Ureter (tissue), 1 donor: ENCODE results near the gene PCCA. TPM values are rescaled to one million over a fixed set of nuclear protein-coding genes. Genes with fewer than 3 reads are reported as not detected.

Experiments used
- DNase-seq: peaks from one replicate; pipeline ENCODE4 v3.0.0-alpha.2; 2020; ENCODE audit warnings: low spot score
- total RNA-seq: library from RNA; stranded (reverse); gene quantifications from one replicate; pipeline ENCODE4 v1.2.4, GENCODE V29; 2023
- donor health status: DM: yes; HTN: yes; CAD: no.

The PCCA gene
- total RNA-seq, 1 donor from 2014 or later: 87.4 TPM

DNA sequence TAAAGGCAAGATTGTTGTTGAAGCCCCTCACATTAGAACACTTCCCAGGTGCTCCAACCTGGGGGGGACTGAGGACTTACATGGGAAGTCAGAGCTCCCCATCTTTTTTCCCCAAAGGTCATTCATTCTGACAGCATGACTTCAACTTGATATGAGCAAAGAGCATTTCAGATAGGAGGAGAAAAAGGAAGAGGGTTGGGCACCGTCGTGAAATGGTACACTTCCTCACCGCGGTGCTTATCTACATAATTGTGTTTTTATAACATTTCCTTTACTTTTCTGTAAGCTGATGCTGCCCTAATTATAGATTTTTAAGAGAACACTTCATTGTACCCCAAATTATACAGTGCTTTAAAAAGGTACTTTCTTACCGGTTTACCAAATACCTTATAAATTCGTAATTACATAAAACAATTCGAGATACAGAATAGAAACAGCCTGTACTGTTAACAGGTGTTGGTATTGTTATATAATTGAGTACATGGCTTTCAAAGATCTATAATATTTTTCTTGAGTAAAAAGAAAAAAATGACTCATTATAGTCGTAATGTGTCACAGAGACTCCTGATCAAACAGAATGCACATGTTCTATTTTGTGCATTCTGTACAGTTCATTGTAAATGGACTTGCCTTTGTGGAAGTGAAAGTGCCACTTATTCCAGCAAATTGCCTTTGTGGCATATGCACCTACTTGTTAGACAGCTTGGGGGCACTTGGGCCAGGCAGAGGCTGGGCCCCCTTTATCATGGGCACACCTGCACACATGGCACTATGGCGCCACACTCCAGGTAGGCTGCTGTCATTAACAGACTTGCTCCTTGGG lies 417.9 kb downstream of the PCCA start:
- DNase-seq: no peak

GRCh38 chr13:100508455-100508854 lies 419.6 kb downstream of the PCCA start:
- no peak for DNase-seq

DNA sequence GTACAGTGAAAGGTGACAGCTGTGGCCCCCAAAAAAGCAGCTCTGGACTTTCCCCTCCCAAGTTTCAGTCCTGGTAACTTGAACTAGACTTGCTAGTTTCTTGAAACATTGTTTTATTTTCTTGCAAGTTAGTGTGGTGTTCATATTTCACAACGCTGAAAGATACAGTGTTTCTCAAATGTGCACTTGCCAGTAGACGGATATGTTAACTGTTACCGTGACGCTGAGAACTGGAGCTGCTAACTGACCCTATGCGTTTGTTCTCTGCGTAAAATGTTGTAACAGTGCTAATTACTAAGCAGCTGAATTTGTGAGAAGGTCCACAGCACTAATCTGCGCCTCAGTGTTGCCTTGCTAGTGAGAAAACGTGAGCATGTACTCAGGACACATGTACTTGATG lies 420.1 kb downstream of the PCCA start:
- no peak for DNase-seq

DNA sequence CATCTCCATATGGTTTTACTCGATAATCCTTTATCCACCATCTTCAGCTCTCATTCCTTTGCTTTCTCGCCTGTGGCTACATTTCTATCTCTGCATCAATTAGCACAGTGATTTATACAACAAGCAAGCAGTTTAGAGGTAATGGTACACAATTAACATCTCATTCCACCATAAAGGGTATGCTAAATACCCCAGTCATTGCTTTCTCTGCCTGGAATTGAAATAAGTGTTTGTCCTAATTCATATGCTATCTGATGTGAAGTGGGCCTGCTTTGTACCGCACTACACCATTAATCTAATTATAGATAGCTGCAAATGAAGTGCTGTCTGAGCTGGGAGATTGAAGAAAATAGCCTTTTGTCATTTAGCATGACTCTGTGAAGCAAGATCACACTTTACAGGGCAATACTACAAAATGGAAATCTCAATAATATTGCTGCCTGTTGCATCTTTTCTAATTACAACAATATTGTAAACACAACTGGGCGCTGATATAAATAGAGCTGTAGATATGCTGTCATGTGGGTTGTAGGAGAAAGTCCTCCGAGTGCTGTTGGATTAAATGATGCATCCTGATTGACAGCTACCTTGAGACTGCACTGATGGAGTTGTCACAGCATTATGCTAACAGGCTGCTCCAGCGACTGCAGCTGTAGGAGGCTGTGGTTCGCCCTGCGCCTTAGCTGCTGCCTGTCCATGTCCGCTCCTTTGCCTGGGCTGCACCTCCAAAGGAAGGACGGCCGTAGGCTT lies 421.5 kb downstream of the PCCA start:
- DNase-seq: no peak

DNA sequence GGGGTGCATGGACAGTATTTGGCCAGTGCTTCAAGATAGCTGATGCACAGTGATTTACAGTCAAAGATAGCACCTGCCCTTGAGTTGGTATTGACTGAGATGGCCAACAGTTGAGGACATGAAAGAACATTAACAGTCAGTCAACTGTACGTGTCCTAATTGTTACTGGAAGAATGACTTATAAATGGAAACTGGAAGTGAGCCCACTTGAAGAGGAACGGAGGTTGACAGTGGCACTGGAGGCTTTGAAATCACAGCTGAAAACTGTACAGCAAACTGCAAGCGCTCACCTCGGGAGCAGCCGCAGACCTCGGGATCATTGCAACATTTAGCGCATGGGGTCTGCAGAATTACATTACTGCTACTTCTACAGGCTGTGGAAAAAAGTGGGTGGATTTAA lies 422.6 kb downstream of the PCCA start:
- DNase-seq: no peak

DNA sequence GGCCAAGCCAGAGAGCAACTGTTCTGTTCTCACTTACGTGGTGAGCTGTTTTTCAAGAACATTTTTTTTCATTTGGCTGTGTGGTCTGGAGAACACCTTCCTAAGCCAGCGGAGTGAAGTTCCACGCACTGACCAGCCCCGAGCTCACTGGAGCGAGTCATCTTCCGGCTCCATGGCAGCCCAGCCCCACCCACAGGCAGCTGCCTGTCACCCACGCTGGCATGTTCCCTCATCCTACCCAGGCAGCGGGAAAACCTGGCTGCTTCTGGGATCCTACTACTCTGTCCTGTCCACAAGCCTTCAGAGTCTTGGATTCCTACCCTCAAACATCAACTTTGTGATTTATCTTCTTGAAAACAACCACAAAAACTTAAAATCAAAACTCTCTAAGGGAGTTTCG lies 423.5 kb downstream of the PCCA start:
- DNase-seq: no peak

GRCh38 chr13:100513171-100513570 lies 424.3 kb downstream of the PCCA start:
- no peak for DNase-seq

DNA sequence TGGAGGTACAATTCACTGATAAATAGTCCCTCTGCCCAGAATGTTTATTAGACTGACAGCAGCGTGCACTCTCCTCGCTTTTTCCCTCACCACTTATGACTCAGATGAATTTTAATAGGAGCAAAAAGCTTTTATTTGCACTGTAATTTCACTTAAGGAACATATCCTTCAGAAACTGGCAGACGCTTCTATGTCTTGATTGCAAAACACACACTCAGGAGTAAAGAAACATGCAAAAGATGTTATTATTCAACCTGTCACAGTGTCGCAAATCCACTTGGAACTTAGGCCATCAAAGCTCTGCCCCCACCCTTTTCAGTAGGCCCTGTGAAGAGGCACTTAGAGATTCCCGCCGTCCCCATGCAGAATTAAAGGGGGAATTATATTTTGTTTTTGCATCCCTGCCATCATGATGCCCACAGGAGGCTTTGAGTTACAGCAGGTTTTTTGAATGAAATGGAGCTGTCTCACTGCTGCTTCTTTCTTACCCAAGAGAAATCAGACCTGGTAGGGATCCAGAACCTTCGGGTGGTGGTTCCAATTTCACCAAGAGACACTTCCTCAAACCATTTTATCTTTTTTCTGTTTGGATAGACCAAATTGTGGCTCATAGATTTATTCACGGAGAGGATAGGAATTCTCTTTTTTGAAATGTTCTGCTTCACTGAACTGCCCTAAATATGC lies 425.2 kb downstream of the PCCA start:
- no peak for DNase-seq

DNA sequence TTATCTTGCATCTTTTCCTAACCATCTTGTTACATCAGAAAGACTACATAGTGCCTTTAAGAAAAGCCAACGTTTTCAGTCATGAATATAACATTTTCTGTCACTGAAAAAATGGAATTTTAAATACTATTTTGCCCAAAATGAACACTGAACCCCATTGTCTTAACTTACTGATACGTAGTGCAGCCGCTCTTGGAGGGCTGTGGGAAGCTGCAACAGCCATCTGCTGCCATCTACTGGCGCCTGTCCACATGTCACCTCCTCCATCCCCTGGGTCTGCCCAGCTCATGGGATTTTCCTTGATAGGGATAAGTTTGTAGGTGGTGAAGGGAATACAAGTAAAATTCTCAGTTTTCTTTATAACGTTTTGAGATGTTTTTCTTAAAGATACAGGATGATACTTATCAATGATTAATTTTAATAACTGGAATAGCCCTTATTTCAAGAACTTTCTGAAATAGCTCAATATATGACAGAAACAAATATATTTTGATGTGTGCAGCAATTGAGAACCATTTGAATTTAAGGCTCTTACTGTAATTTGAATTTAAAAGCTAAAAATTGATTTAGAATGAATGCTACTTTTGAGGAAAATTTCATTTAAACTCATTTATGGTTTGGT lies 426.0 kb downstream of the PCCA start:
- peak; percentile 76 for DNase-seq

- no peak for DNase-seq
Measured at GRCh38 chr13:100515410-100515800, 426.5 kb downstream of the PCCA start.

DNA sequence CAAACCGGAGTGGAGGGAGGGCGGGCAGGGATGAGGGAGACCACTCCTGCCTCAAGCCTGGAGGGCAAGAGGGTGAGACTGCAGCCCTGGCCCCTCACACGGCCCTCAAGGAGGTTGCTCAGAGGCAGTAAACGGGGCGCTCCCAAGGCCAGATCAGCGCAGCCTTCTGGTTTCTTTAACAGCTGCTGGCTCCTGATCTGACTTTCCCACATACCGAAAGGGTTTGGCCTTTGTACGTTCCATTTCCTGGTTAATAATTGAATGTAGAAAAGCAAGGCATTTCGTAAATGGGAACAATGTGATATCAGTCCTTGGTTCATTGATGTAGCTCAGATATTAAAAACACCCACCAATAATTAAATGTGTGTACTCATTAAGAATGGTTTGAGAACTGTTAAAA lies 428.2 kb downstream of the PCCA start:
- DNase-seq: no peak

GRCh38 chr13:100517728-100518127 lies 428.8 kb downstream of the PCCA start:
- no peak for DNase-seq

DNA sequence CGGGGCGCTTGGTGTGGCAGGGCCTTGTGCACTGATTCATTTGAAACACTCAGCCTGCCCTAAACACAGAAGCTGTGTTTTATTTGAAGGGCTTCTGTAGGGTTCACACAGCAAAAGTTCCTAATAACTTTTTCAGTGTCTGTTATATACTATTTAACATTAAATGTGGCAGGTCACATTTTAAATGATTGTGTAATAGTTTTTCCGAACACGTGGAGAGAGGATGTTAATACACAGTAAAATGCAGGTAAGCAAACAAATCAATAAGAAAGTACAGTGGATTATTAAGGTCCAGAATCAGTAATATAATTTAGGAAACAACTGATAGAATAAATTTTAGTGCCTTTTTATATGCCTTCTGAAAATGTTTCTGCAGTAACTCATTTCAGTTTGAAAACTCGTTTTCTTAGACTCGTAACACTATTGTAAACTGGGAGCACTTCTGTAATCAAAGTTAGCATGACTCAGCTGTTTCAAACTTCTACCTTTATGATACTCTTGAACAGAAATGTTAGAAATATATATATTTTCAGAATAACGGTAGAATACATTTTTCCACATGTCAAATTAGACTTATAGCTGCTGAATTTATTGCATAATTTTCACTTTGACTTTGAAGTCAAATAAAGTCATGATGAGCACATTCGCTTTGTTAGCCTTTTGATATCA lies 429.6 kb downstream of the PCCA start:
- no peak for DNase-seq

GRCh38 chr13:100519626-100520025 lies 430.7 kb downstream of the PCCA start:
- DNase-seq: no peak

DNA sequence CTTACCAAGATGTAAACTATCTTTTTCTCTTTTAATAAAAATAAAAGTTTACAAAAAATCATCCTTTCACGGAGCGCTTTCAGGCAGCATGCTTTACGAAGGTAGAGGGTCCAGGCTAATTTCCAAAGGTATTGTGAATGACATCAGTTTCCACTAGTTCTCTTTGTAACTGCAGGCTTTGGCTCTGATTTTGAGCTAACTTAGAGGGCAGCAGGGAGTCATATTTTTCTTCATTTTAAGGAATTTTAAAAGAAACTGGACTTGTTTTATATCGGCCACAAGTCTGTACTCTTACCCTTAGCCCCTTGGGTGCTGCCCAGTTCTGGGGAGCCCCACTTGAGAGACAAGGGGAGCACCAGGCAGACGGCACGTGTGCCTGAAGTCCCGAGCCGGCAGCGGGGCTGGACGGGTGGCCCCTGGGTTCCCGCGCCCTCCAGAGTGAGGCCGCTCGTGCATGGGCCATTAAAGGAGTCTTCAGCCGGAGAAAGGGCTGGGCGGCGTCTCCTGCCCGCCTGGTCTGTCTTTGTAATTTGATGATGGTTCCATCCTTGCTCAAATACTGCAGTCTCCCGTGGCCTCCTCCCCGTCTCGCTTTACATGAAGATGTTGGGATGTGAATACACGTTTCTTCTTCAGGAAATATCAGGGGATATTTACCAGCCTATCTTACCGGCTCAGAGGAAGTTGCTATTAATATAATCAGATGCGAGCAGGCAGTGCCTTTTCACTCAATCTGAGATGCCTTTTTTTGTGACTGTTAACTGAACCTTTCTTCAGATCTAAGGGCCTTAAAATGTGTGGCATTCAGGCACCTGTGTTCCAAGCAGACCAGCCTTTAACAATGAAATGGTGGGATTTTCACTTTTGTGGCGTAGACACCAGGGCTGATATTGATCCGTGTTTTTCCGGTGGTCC lies 432.3 kb downstream of the PCCA start:
- DNase-seq: no peak

DNA sequence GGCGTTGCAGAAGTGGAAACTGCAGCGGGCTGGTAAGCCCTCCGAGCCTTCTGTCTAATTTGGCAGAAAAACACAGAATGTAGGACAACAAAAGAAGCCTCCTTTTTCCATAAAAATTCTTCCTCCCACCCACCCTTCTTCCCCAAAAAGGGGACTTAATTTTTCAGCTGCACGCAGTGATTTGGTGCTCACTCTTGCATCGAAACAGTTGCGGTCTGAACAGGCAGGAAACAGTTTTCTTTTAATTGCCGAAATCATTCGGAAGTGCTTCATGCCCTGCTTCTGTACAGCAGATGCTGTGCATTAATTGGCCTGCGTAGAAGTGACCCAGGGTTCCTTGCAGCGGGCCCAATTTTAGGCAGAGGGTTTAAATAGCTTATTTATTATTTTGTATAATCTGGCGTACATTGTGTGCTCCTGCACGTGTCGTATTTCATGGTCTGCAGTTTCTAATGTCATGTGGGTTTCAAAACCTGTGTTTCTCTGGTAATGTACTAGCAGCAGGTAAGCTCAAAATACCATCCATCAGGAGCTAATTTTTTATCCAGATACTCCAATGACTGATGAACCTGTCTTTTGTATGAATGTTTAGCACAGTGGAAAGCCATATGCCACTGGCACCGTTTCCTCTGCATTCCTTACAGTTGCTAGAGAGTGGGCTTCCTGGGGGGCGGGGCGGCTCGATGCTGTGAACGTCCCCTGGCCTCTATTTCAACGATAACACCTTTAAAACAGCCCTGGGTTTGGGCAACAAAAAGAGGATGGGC lies 433.1 kb downstream of the PCCA start:
- no peak for DNase-seq

DNA sequence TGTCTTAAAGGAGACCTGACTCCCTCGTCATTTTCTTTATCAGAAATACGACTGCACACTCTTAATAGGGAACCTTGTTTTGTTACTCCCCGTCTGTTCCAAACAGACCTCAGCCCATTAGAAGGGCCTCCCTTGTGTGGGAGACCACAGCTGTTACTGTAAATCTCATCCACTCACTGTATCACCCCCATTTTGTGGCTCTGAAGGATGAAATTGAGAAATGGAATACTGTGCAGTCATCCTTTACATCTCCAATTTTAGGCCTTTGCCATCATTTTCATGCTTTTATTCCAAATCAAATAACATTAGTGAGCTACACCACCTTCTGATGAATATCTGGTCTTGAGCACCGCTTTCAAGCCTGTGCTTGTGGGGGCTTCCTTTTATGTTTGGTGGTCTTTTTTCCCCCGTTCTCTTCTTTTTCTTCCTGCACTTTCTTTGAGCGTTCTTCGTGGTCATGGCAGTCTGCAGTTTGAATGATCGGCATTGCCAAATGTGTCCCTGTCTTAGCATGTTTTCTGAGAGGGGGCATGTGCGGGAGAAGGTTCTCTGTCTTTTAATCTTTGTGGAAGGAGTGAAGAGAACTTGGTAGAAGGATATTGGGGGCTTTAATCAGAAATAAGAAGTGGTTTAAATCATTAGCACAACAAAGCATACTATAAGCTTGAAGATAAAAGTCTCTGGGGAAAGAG lies 433.9 kb downstream of the PCCA start:
- no peak for DNase-seq

GRCh38 chr13:100523411-100523810 lies 434.5 kb downstream of the PCCA start:
- no peak for DNase-seq

- no peak for DNase-seq
Measured at GRCh38 chr13:100523981-100524386, 435.1 kb downstream of the PCCA start.
